ENCODE data around the gene NAGLU.
A peak's percentile ranks its signal among the peaks of the same experiment; 100 is the strongest.
"Not testable (repeated sequence)": the region's sequence is repeated elsewhere in the genome, so short reads cannot be mapped to it uniquely, and the experiment has no call there.

Gene NAGLU

GRCh38 chr17:42521666-42522262 lies 14.3 kb upstream of the NAGLU start:
- no peak for DNase-seq

- no peak for DNase-seq
Measured at GRCh38 chr17:42522263-42522790, 13.7 kb upstream of the NAGLU start.

- DNase-seq: no peak
Measured at GRCh38 chr17:42522798-42523278, 13.2 kb upstream of the NAGLU start.

GRCh38 chr17:42525221-42525620 lies 10.8 kb upstream of the NAGLU start:
- DNase-seq: no peak

GRCh38 chr17:42526031-42526444 lies 10.0 kb upstream of the NAGLU start:
- DNase-seq: no peak

GRCh38 chr17:42527932-42528331 lies 8.1 kb upstream of the NAGLU start:
- DNase-seq: no peak

- DNase-seq: no peak
Measured at GRCh38 chr17:42529061-42529460, 7.0 kb upstream of the NAGLU start.

GRCh38 chr17:42530952-42531454 lies 5.0 kb upstream of the NAGLU start:
- DNase-seq: no peak

GRCh38 chr17:42531455-42532354 lies 4.3 kb upstream of the NAGLU start:
- peak; percentile 78 for DNase-seq

GRCh38 chr17:42535155-42536047 lies 640 bp upstream of the NAGLU start:
- DNase-seq: no peak

- peak; percentile 89 for DNase-seq
Measured at GRCh38 chr17:42536372-42537155, 523 bp downstream of the NAGLU start.

GRCh38 chr17:42537156-42537805 lies 1.2 kb downstream of the NAGLU start:
- DNase-seq: no peak

GRCh38 chr17:42537826-42538451 lies 1.9 kb downstream of the NAGLU start:
- no peak for DNase-seq

GRCh38 chr17:42538482-42538881 lies 2.4 kb downstream of the NAGLU start:
- no peak for DNase-seq

GRCh38 chr17:42540558-42540957 lies 4.5 kb downstream of the NAGLU start:
- DNase-seq: not testable (repeated sequence)

GRCh38 chr17:42541041-42541833 lies 5.2 kb downstream of the NAGLU start:
- peak; percentile 65 for DNase-seq

- no peak for DNase-seq
Measured at GRCh38 chr17:42543190-42544079, 7.4 kb downstream of the NAGLU start.

GRCh38 chr17:42544874-42545283 lies 8.8 kb downstream of the NAGLU start:
- DNase-seq: no peak
